H1 (cell line): ENCODE measurements around the gene ABLIM1. TPM values are rescaled to one million over a fixed set of nuclear protein-coding genes. Genes with fewer than 3 reads are reported as not detected.

ENCODE experiments used
- CTCF ChIA-PET: fragments of 300-600 bp; sonication (Branson Sonifier 250); formaldehyde crosslinking; loops from one replicate; lab custom pipeline; 2021; ENCODE audit not compliant: partially characterized antibody; lab: Charles Lee
- POLR2A ChIA-PET: fragments of 300-600 bp; sonication (Branson Sonifier 250); formaldehyde crosslinking; loops from one replicate; lab custom pipeline; 2021; ENCODE audit warnings: inconsistent platforms; ENCODE audit not compliant: partially characterized antibody; lab: Charles Lee
- DNase-seq, 2 experiments: peaks; one replicate each; pipeline versions ENCODE4 v3.0.0 to v3.0.0-alpha.2; 2010 to 2022; ENCODE audit warnings: low spot score in 2 of 2, low read depth in 1 of 2, mixed read lengths in 1 of 2
- FAIRE-seq: peaks from 2 replicates; lab custom pipeline; 2011; peaks lifted over from hg19 to GRCh38; lab: Jason Lieb, UNC
- H2AFZ ChIP-seq: 2 replicates; pipeline ENCODE4 v1.8.1; 2012; ENCODE audit warnings: low read length, inconsistent platforms
- H2AK5ac ChIP-seq: 2 replicates; pipeline ENCODE4 v1.6.1; 2013; ENCODE audit warnings: low read depth, low read length
- H2BK120ac ChIP-seq: replicated peaks from 2 replicates; pipeline ENCODE3; 2013; ENCODE audit warnings: low read depth, low read length, inconsistent platforms
- H2BK12ac ChIP-seq: 2 replicates; pipeline ENCODE4 v1.6.1; 2013; ENCODE audit warnings: low read depth, low read length
- H2BK15ac ChIP-seq: 2 replicates; pipeline ENCODE4 v1.6.1; 2013; ENCODE audit warnings: low read length
- H2BK20ac ChIP-seq: 2 replicates; pipeline ENCODE4 v1.6.1; 2013; ENCODE audit warnings: low read length
- H2BK5ac ChIP-seq: 2 replicates; pipeline ENCODE4 v1.6.1; 2013; ENCODE audit warnings: low read depth, low read length
- H3K14ac ChIP-seq: 2 replicates; pipeline ENCODE4 v1.6.1; 2013; ENCODE audit warnings: inconsistent platforms; ENCODE audit not compliant: insufficient read length
- H3K18ac ChIP-seq: 2 replicates; pipeline ENCODE4 v1.6.1; 2013; ENCODE audit warnings: low read length; ENCODE audit errors: extremely low read depth
- H3K23ac ChIP-seq: 2 replicates; pipeline ENCODE4 v1.6.1; 2013; ENCODE audit warnings: inconsistent platforms; ENCODE audit not compliant: insufficient read length
- H3K23me2 ChIP-seq: 2 replicates; pipeline ENCODE4 v1.6.1; 2013; ENCODE audit warnings: low read depth, low read length
- H3K27ac ChIP-seq: 2 replicates; pipeline ENCODE4 v1.6.1; 2011; ENCODE audit warnings: low read depth, low read length, inconsistent platforms
- H3K27me3 ChIP-seq, 4 experiments: replicated peaks in 1 of 4; 1 replicate in 1 of 4; 2 replicates in 3 of 4; pipeline versions ENCODE4 v1.6.1 to v1.8.1; 2011 to 2013; ENCODE audit warnings: low read length in 3 of 4, mild to moderate bottlenecking in 3 of 4, inconsistent platforms in 2 of 4, mixed read lengths in 2 of 4, moderate library complexity in 1 of 4; ENCODE audit not compliant: control insufficient read depth in 3 of 4, insufficient read depth in 3 of 4; ENCODE audit errors: extremely low read depth in 1 of 4
- H3K36me3 ChIP-seq, 4 experiments: 2 replicates each; pipeline versions ENCODE4 v1.6.1 to v1.8.1; 2011 to 2013; ENCODE audit warnings: mild to moderate bottlenecking in 4 of 4, low read length in 3 of 4, moderate library complexity in 2 of 4, control low read depth in 1 of 4, inconsistent platforms in 1 of 4; ENCODE audit not compliant: insufficient read depth in 4 of 4, control insufficient read depth in 2 of 4
- H3K4ac ChIP-seq: replicated peaks from 2 replicates; pipeline ENCODE3; 2013; ENCODE audit warnings: low read length, low read depth, mixed read lengths, inconsistent platforms; ENCODE audit not compliant: insufficient read length
- H3K4me1 ChIP-seq, 4 experiments: replicated peaks in 1 of 4; 1 replicate in 1 of 4; 2 replicates in 3 of 4; pipeline versions ENCODE4 v1.6.1 to v1.8.1; 2011 to 2013; ENCODE audit warnings: low read length in 3 of 4, inconsistent platforms in 2 of 4, mixed read lengths in 1 of 4; ENCODE audit not compliant: insufficient read depth in 4 of 4, control insufficient read depth in 3 of 4
- H3K4me2 ChIP-seq, 2 experiments: 2 replicates each; pipeline versions ENCODE4 v1.6.1 to v1.8.1; 2011 to 2013; ENCODE audit warnings: low read depth in 2 of 2, low read length in 2 of 2, control low read depth in 1 of 2, inconsistent platforms in 1 of 2, mild to moderate bottlenecking in 1 of 2; ENCODE audit not compliant: insufficient read depth in 1 of 2
- H3K4me3 ChIP-seq, 4 experiments: fragments of 200-600, 300-600 bp in 1 of 4; sonication (generic), shearing (Covaris generic), sonication (Bioruptor Twin) in 1 of 4; 2 replicates each; pipeline versions ENCODE4 v1.5.1 to v1.8.1; 2011 to 2016; ENCODE audit warnings: low read length in 4 of 4, low read depth in 3 of 4, control low read depth in 2 of 4, inconsistent platforms in 2 of 4, mild to moderate bottlenecking in 2 of 4, mixed read lengths in 1 of 4, moderate library complexity in 1 of 4; ENCODE audit not compliant: insufficient read depth in 2 of 4; ENCODE audit errors: extremely low read depth in 1 of 4
- H3K56ac ChIP-seq: replicated peaks from 2 replicates; pipeline ENCODE3; 2013; ENCODE audit warnings: low read depth, mild to moderate bottlenecking, mixed read lengths, low read length, inconsistent platforms; ENCODE audit not compliant: insufficient read length
- H3K79me1 ChIP-seq: 2 replicates; pipeline ENCODE4 v1.6.1; 2013; ENCODE audit warnings: low read depth, low read length, control low read depth
- H3K79me2 ChIP-seq, 2 experiments: 2 replicates each; pipeline versions ENCODE4 v1.6.1 to v1.8.1; 2012 to 2013; ENCODE audit warnings: low read length in 2 of 2, mild to moderate bottlenecking in 2 of 2, inconsistent platforms in 1 of 2; ENCODE audit not compliant: insufficient read depth in 2 of 2, control insufficient read depth in 1 of 2
- H3K9ac ChIP-seq, 4 experiments: replicated peaks in 1 of 4; 1 replicate in 1 of 4; 2 replicates in 3 of 4; pipeline versions ENCODE4 v1.6.1 to v1.8.1; 2011 to 2013; ENCODE audit warnings: low read depth in 3 of 4, low read length in 3 of 4, control low read depth in 2 of 4, mild to moderate bottlenecking in 2 of 4, moderate library complexity in 2 of 4, inconsistent platforms in 1 of 4; ENCODE audit errors: extremely low read depth in 1 of 4
- H3K9me3 ChIP-seq, 2 experiments: 2 replicates each; pipeline versions ENCODE4 v1.6.1 to v1.8.1; 2012 to 2013; ENCODE audit warnings: mild to moderate bottlenecking in 2 of 2, moderate library complexity in 2 of 2, control low read depth in 1 of 2, inconsistent platforms in 1 of 2, low read depth in 1 of 2, low read length in 1 of 2, mixed read lengths in 1 of 2; ENCODE audit not compliant: insufficient read depth in 2 of 2
- H4K20me1 ChIP-seq, 2 experiments: replicated peaks in 1 of 2; 2 replicates each; pipeline versions ENCODE3 to v1.8.1; 2011 to 2013; ENCODE audit warnings: inconsistent platforms in 2 of 2, low read length in 2 of 2, mild to moderate bottlenecking in 1 of 2; ENCODE audit not compliant: insufficient read depth in 2 of 2, control insufficient read depth in 1 of 2
- H4K5ac ChIP-seq: 2 replicates; pipeline ENCODE4 v1.6.1; 2013; ENCODE audit warnings: low read length, low read depth, mixed read lengths, inconsistent platforms; ENCODE audit not compliant: insufficient read length
- H4K8ac ChIP-seq: 2 replicates; pipeline ENCODE4 v1.8.0; 2013; ENCODE audit warnings: mild to moderate bottlenecking, moderate library complexity, low read length, inconsistent platforms; ENCODE audit not compliant: insufficient read depth; ENCODE audit errors: extremely low read depth
- H4K91ac ChIP-seq: replicated peaks from 2 replicates; pipeline ENCODE3; 2013; ENCODE audit warnings: low read length, mixed read lengths, inconsistent platforms; ENCODE audit not compliant: insufficient read length
- BACH1 ChIP-seq: IDR thresholded peaks from 2 replicates; pipeline ENCODE4 v1.6.1; 2012; ENCODE audit warnings: low read length, improper control_type of control experiment
- BCL11A ChIP-seq, 2 experiments: IDR thresholded peaks; one replicate each; pipeline ENCODE4 v1.6.1; 2011; ENCODE audit warnings: low read depth in 2 of 2, low read length in 2 of 2, mild to moderate bottlenecking in 2 of 2
- CBX8 ChIP-seq: fragments of 300-800, 300-1000 bp; sonication (generic); IDR thresholded peaks from 2 replicates; pipeline ENCODE4 v1.7.1; 2016; ENCODE audit warnings: low read depth, low read length, borderline replicate concordance
- EGR1 ChIP-seq: IDR thresholded peaks from 2 replicates; pipeline ENCODE4 v1.6.1; 2011; ENCODE audit warnings: low read depth, low read length, borderline replicate concordance
- GABPA ChIP-seq: IDR thresholded peaks from 2 replicates; pipeline ENCODE4 v1.6.1; 2011; ENCODE audit warnings: mild to moderate bottlenecking, low read length, moderate library complexity, borderline replicate concordance; ENCODE audit not compliant: insufficient read depth
- PHF8 ChIP-seq: fragments of 200-600 bp; sonication (generic); conservative IDR thresholded peaks from 2 replicates; pipeline ENCODE4 v1.7.1; 2012; ENCODE audit warnings: low read depth, mild to moderate bottlenecking, inconsistent platforms, low read length, moderate library complexity
- POLR2A ChIP-seq, 2 experiments: IDR thresholded peaks; 1 replicate in 1 of 2; 2 replicates in 1 of 2; pipeline ENCODE4 v1.6.1; 2011; ENCODE audit warnings: low read depth in 2 of 2, low read length in 2 of 2, mild to moderate bottlenecking in 2 of 2; ENCODE audit errors: control extremely low read depth in 1 of 2
- POU5F1 ChIP-seq: IDR thresholded peaks from 2 replicates; pipeline ENCODE4 v1.6.1; 2011; ENCODE audit warnings: low read depth, mild to moderate bottlenecking, low read length, moderate library complexity
- RBBP5 ChIP-seq: IDR thresholded peaks from 2 replicates; pipeline ENCODE4 v1.7.1; 2012; ENCODE audit warnings: low read depth, mild to moderate bottlenecking, inconsistent platforms, low read length, moderate library complexity, borderline replicate concordance
- SIX5 ChIP-seq: IDR thresholded peaks from 2 replicates; pipeline ENCODE4 v1.6.1; 2011; ENCODE audit warnings: mild to moderate bottlenecking, low read depth, low read length
- SP1 ChIP-seq: IDR thresholded peaks from 2 replicates; pipeline ENCODE4 v1.6.1; 2011; ENCODE audit warnings: low read depth, low read length
- SP2 ChIP-seq: IDR thresholded peaks from 2 replicates; pipeline ENCODE4 v1.6.1; 2012; ENCODE audit warnings: mild to moderate bottlenecking, low read length, inconsistent platforms
- SP4 ChIP-seq: IDR thresholded peaks from 2 replicates; pipeline ENCODE4 v1.6.1; 2012; ENCODE audit warnings: low read length, inconsistent platforms
- SUZ12 ChIP-seq: fragments of 200-600 bp; sonication (generic); IDR thresholded peaks from 2 replicates; pipeline ENCODE4 v1.6.1; 2012; ENCODE audit warnings: mild to moderate bottlenecking, inconsistent platforms, low read length, moderate library complexity, mixed read lengths
- YY1 ChIP-seq: IDR thresholded peaks from 2 replicates; pipeline ENCODE4 v1.6.1; 2011; ENCODE audit warnings: low read depth, mild to moderate bottlenecking, low read length
- ZNF274 ChIP-seq: IDR thresholded peaks from 2 replicates; pipeline ENCODE4 v1.7.0; 2012; ENCODE audit warnings: low read length, borderline replicate concordance; ENCODE audit errors: extremely low read depth
- polyA plus RNA-seq, 7 experiments: library from polyadenylated mRNA; depleted of rRNA in 3 of 7; stranded (reverse) in 5 of 7; unstranded in 2 of 7; fragments of >200 nt in 5 of 7; fragments of 200-250 nt in 2 of 7; gene quantifications; 1 replicate in 5 of 7; 2 replicates in 1 of 7; 4 replicates in 1 of 7; pipeline versions ENCODE4 v1.2.1 to v1.2.3, GENCODE V29; 2011 to 2013; ENCODE audit warnings: missing spikeins in 2 of 7, mixed read lengths in 2 of 7
- total RNA-seq: library from RNA; stranded (reverse); fragmentation: NEBNext Ultra II Directional; extraction: Animal tissue kit (Norgen Biotek cat#: 25700); gene quantifications from 2 replicates; pipeline ENCODE4 v1.2.1, GENCODE V29; 2021
- TF ChIP-seq, protein P1 (sequence below): IDR thresholded peaks from 2 replicates; pipeline ENCODE4 v1.6.1; 2012; ENCODE audit warnings: inconsistent platforms

The ABLIM1 gene
- total and polyA plus RNA-seq, 2 of the 8 experiments (the other 6 are each of a cell fraction or from before 2014, with no cell fraction given): 51.2 to 51.7 TPM

DNA sequence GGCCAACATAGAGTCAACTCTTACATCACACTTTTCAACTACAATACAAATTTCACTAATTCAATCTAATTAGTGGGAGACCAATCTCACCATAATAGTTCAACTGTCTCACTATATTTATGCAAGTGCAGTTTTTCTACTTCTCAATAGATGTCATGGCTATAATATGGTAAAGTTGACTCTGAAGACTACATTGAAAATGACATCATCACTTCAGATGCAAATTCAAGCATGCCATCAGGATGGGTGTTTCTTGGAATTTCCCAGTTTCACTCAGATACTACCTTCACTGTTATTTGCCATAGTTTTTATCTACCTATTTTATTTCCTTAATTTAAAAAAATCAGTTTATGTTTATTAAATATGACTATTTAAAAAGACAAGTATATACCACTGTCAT lies 67.1 kb downstream of the ABLIM1 start:
- Histone ChIP-seq H3K36me3 (no peaks in the 10 kb centered on the region), H3K4me1 (no peaks in the 10 kb centered on the region), H4K5ac (no peak overlapping the region), H2AK5ac (no peak overlapping the region), H3K23ac (no peak overlapping the region), H4K20me1 (no peaks in the 10 kb centered on the region), H2BK12ac (no peak overlapping the region), H3K14ac (no peak overlapping the region), H3K27me3 (no peaks in the 10 kb centered on the region), H3K4ac (no peak overlapping the region), H2BK5ac (no peak overlapping the region), H3K9ac (no peak overlapping the region), H3K4me2 (no peak overlapping the region), H4K8ac (no peak overlapping the region), H4K91ac (no peak overlapping the region), H3K79me1 (no peaks in the 10 kb centered on the region), H3K56ac (no peak overlapping the region), H3K9me3 (no peaks in the 10 kb centered on the region), H2BK120ac (no peak overlapping the region), H3K23me2 (no peaks in the 10 kb centered on the region), H3K4me3 (no peak overlapping the region), H2BK15ac (no peak overlapping the region), H3K79me2 (no peaks in the 10 kb centered on the region), H2AFZ (no peak overlapping the region), H3K18ac (no peak overlapping the region), H2BK20ac (no peak overlapping the region), H3K27ac (no peak overlapping the region)
- ChIA-PET CTCF (interaction anchor here (0.6 kb wide), 1 partner anchor 118 kb away, joined by 3 read pairs; no protein-coding TSS in a partner anchor), POLR2A (no interaction called here)
- no peak for DNase-seq
- no peak for TF ChIP-seq RBBP5
- no peak for TF ChIP-seq GABPA
- TF ChIP-seq YY1: no peak
- no peak for TF ChIP-seq PHF8
- no peak for TF ChIP-seq CBX8
- no peak for TF ChIP-seq POU5F1
- TF ChIP-seq BACH1: no peak
- no peak for TF ChIP-seq POLR2A (IDR thresholded peaks at IDR 0.05; ENCODE audit: control extremely low read depth in 1 of 2, low read depth in 2 of 2, low read length in 2 of 2)
- TF ChIP-seq SIX5: no peak
- no peak for TF ChIP-seq BCL11A (IDR thresholded peaks at IDR 0.05; ENCODE audit: low read depth in 2 of 2, low read length in 2 of 2)
- no peak for TF ChIP-seq SUZ12
- no peak for TF ChIP-seq SP2
- TF ChIP-seq ZNF274: no peak
- TF ChIP-seq, protein P1, sequence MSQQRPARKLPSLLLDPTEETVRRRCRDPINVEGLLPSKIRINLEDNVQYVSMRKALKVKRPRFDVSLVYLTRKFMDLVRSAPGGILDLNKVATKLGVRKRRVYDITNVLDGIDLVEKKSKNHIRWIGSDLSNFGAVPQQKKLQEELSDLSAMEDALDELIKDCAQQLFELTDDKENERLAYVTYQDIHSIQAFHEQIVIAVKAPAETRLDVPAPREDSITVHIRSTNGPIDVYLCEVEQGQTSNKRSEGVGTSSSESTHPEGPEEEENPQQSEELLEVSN: no peak
- no peak for TF ChIP-seq SP4
- no peak for TF ChIP-seq SP1
- TF ChIP-seq EGR1: no peak
- TF ChIP-seq, all 59 proteins: peak for 0
- no peak for FAIRE-seq
